ENCODE data around the gene CD22.

GRCh38 chr19:35388277-35389054 lies 59.5 kb downstream of the CD22 start:
- TF ChIP-seq SIN3A (conservative IDR thresholded peaks at IDR 0.05 in 1 of 2, IDR thresholded peaks at IDR 0.05 in 1 of 2; ENCODE audit: low read depth in 1 of 2, low read length in 2 of 2) (no peak), CEBPB (IDR thresholded peaks at IDR 0.05; ENCODE audit: low read depth, low read length) (no peak), RBBP5 (IDR thresholded peaks at IDR 0.05; ENCODE audit: borderline replicate concordance, low read depth, low read length) (no peak), CTCF (IDR thresholded peaks at IDR 0.05; ENCODE audit: control extremely low read depth in 1 of 3, insufficient read depth in 1 of 3, low read depth in 1 of 3, low read length in 3 of 3) (no peak), KDM1A (IDR thresholded peaks at IDR 0.05; ENCODE audit: borderline replicate concordance, low read length) (no peak)

All from H1 (cell line).